H1 (cell line): ENCODE data around the gene OSBPL6. TPM values are rescaled to one million over a fixed set of nuclear protein-coding genes. Genes with fewer than 3 reads are reported as not detected.

Source experiments
- CTCF ChIA-PET: fragments of 300-600 bp; sonication (Branson Sonifier 250); formaldehyde crosslinking; loops from one replicate; lab custom pipeline; 2021; ENCODE audit not compliant: partially characterized antibody; lab: Charles Lee
- POLR2A ChIA-PET: fragments of 300-600 bp; sonication (Branson Sonifier 250); formaldehyde crosslinking; loops from one replicate; lab custom pipeline; 2021; ENCODE audit warnings: inconsistent platforms; ENCODE audit not compliant: partially characterized antibody; lab: Charles Lee
- DNase-seq, 2 experiments: peaks; one replicate each; pipeline versions ENCODE4 v3.0.0 to v3.0.0-alpha.2; 2010 to 2022; ENCODE audit warnings: low spot score in 2 of 2, low read depth in 1 of 2, mixed read lengths in 1 of 2
- FAIRE-seq: peaks from 2 replicates; lab custom pipeline; 2011; peaks lifted over from hg19 to GRCh38; lab: Jason Lieb, UNC
- H2AFZ ChIP-seq: 2 replicates; pipeline ENCODE4 v1.8.1; 2012; ENCODE audit warnings: low read length, inconsistent platforms
- H2AK5ac ChIP-seq: 2 replicates; pipeline ENCODE4 v1.6.1; 2013; ENCODE audit warnings: low read depth, low read length
- H2BK120ac ChIP-seq: replicated peaks from 2 replicates; pipeline ENCODE3; 2013; ENCODE audit warnings: low read depth, low read length, inconsistent platforms
- H2BK12ac ChIP-seq: 2 replicates; pipeline ENCODE4 v1.6.1; 2013; ENCODE audit warnings: low read depth, low read length
- H2BK15ac ChIP-seq: 2 replicates; pipeline ENCODE4 v1.6.1; 2013; ENCODE audit warnings: low read length
- H2BK20ac ChIP-seq: 2 replicates; pipeline ENCODE4 v1.6.1; 2013; ENCODE audit warnings: low read length
- H2BK5ac ChIP-seq: 2 replicates; pipeline ENCODE4 v1.6.1; 2013; ENCODE audit warnings: low read depth, low read length
- H3K14ac ChIP-seq: 2 replicates; pipeline ENCODE4 v1.6.1; 2013; ENCODE audit warnings: inconsistent platforms; ENCODE audit not compliant: insufficient read length
- H3K18ac ChIP-seq: 2 replicates; pipeline ENCODE4 v1.6.1; 2013; ENCODE audit warnings: low read length; ENCODE audit errors: extremely low read depth
- H3K23ac ChIP-seq: 2 replicates; pipeline ENCODE4 v1.6.1; 2013; ENCODE audit warnings: inconsistent platforms; ENCODE audit not compliant: insufficient read length
- H3K23me2 ChIP-seq: 2 replicates; pipeline ENCODE4 v1.6.1; 2013; ENCODE audit warnings: low read depth, low read length
- H3K27ac ChIP-seq: 2 replicates; pipeline ENCODE4 v1.6.1; 2011; ENCODE audit warnings: low read depth, low read length, inconsistent platforms
- H3K27me3 ChIP-seq, 4 experiments: replicated peaks in 1 of 4; 1 replicate in 1 of 4; 2 replicates in 3 of 4; pipeline versions ENCODE4 v1.6.1 to v1.8.1; 2011 to 2013; ENCODE audit warnings: low read length in 3 of 4, mild to moderate bottlenecking in 3 of 4, inconsistent platforms in 2 of 4, mixed read lengths in 2 of 4, moderate library complexity in 1 of 4; ENCODE audit not compliant: control insufficient read depth in 3 of 4, insufficient read depth in 3 of 4; ENCODE audit errors: extremely low read depth in 1 of 4
- H3K36me3 ChIP-seq, 4 experiments: 2 replicates each; pipeline versions ENCODE4 v1.6.1 to v1.8.1; 2011 to 2013; ENCODE audit warnings: mild to moderate bottlenecking in 4 of 4, low read length in 3 of 4, moderate library complexity in 2 of 4, control low read depth in 1 of 4, inconsistent platforms in 1 of 4; ENCODE audit not compliant: insufficient read depth in 4 of 4, control insufficient read depth in 2 of 4
- H3K4ac ChIP-seq: replicated peaks from 2 replicates; pipeline ENCODE3; 2013; ENCODE audit warnings: low read length, low read depth, mixed read lengths, inconsistent platforms; ENCODE audit not compliant: insufficient read length
- H3K4me1 ChIP-seq, 4 experiments: replicated peaks in 1 of 4; 1 replicate in 1 of 4; 2 replicates in 3 of 4; pipeline versions ENCODE4 v1.6.1 to v1.8.1; 2011 to 2013; ENCODE audit warnings: low read length in 3 of 4, inconsistent platforms in 2 of 4, mixed read lengths in 1 of 4; ENCODE audit not compliant: insufficient read depth in 4 of 4, control insufficient read depth in 3 of 4
- H3K4me2 ChIP-seq, 2 experiments: 2 replicates each; pipeline versions ENCODE4 v1.6.1 to v1.8.1; 2011 to 2013; ENCODE audit warnings: low read depth in 2 of 2, low read length in 2 of 2, control low read depth in 1 of 2, inconsistent platforms in 1 of 2, mild to moderate bottlenecking in 1 of 2; ENCODE audit not compliant: insufficient read depth in 1 of 2
- H3K4me3 ChIP-seq, 4 experiments: fragments of 200-600, 300-600 bp in 1 of 4; sonication (generic), shearing (Covaris generic), sonication (Bioruptor Twin) in 1 of 4; 2 replicates each; pipeline versions ENCODE4 v1.5.1 to v1.8.1; 2011 to 2016; ENCODE audit warnings: low read length in 4 of 4, low read depth in 3 of 4, control low read depth in 2 of 4, inconsistent platforms in 2 of 4, mild to moderate bottlenecking in 2 of 4, mixed read lengths in 1 of 4, moderate library complexity in 1 of 4; ENCODE audit not compliant: insufficient read depth in 2 of 4; ENCODE audit errors: extremely low read depth in 1 of 4
- H3K56ac ChIP-seq: replicated peaks from 2 replicates; pipeline ENCODE3; 2013; ENCODE audit warnings: low read depth, mild to moderate bottlenecking, mixed read lengths, low read length, inconsistent platforms; ENCODE audit not compliant: insufficient read length
- H3K79me1 ChIP-seq: 2 replicates; pipeline ENCODE4 v1.6.1; 2013; ENCODE audit warnings: low read depth, low read length, control low read depth
- H3K79me2 ChIP-seq, 2 experiments: 2 replicates each; pipeline versions ENCODE4 v1.6.1 to v1.8.1; 2012 to 2013; ENCODE audit warnings: low read length in 2 of 2, mild to moderate bottlenecking in 2 of 2, inconsistent platforms in 1 of 2; ENCODE audit not compliant: insufficient read depth in 2 of 2, control insufficient read depth in 1 of 2
- H3K9ac ChIP-seq, 4 experiments: replicated peaks in 1 of 4; 1 replicate in 1 of 4; 2 replicates in 3 of 4; pipeline versions ENCODE4 v1.6.1 to v1.8.1; 2011 to 2013; ENCODE audit warnings: low read depth in 3 of 4, low read length in 3 of 4, control low read depth in 2 of 4, mild to moderate bottlenecking in 2 of 4, moderate library complexity in 2 of 4, inconsistent platforms in 1 of 4; ENCODE audit errors: extremely low read depth in 1 of 4
- H3K9me3 ChIP-seq, 2 experiments: 2 replicates each; pipeline versions ENCODE4 v1.6.1 to v1.8.1; 2012 to 2013; ENCODE audit warnings: mild to moderate bottlenecking in 2 of 2, moderate library complexity in 2 of 2, control low read depth in 1 of 2, inconsistent platforms in 1 of 2, low read depth in 1 of 2, low read length in 1 of 2, mixed read lengths in 1 of 2; ENCODE audit not compliant: insufficient read depth in 2 of 2
- H4K20me1 ChIP-seq, 2 experiments: replicated peaks in 1 of 2; 2 replicates each; pipeline versions ENCODE3 to v1.8.1; 2011 to 2013; ENCODE audit warnings: inconsistent platforms in 2 of 2, low read length in 2 of 2, mild to moderate bottlenecking in 1 of 2; ENCODE audit not compliant: insufficient read depth in 2 of 2, control insufficient read depth in 1 of 2
- H4K5ac ChIP-seq: 2 replicates; pipeline ENCODE4 v1.6.1; 2013; ENCODE audit warnings: low read length, low read depth, mixed read lengths, inconsistent platforms; ENCODE audit not compliant: insufficient read length
- H4K8ac ChIP-seq: 2 replicates; pipeline ENCODE4 v1.8.0; 2013; ENCODE audit warnings: mild to moderate bottlenecking, moderate library complexity, low read length, inconsistent platforms; ENCODE audit not compliant: insufficient read depth; ENCODE audit errors: extremely low read depth
- H4K91ac ChIP-seq: replicated peaks from 2 replicates; pipeline ENCODE3; 2013; ENCODE audit warnings: low read length, mixed read lengths, inconsistent platforms; ENCODE audit not compliant: insufficient read length
- BRCA1 ChIP-seq: IDR thresholded peaks from 2 replicates; pipeline ENCODE4 v1.6.1; 2012; ENCODE audit warnings: low read depth, low read length, improper control_type of control experiment
- HDAC2 ChIP-seq, 2 experiments: fragments of 300-600 bp in 1 of 2; sonication (generic) in 1 of 2; IDR thresholded peaks; 2 replicates each; pipeline ENCODE4 v1.6.1; 2011 to 2012; ENCODE audit warnings: low read depth in 2 of 2, low read length in 2 of 2, mild to moderate bottlenecking in 2 of 2, moderate library complexity in 2 of 2, borderline replicate concordance in 1 of 2, inconsistent platforms in 1 of 2
- KDM5A ChIP-seq: fragments of 200-600 bp; IDR thresholded peaks from 2 replicates; pipeline ENCODE4 v1.7.1; 2012; ENCODE audit warnings: mild to moderate bottlenecking, low read length, inconsistent platforms, mixed read lengths
- NRF1 ChIP-seq: IDR thresholded peaks from 2 replicates; pipeline ENCODE4 v1.6.1; 2011; ENCODE audit warnings: mild to moderate bottlenecking, low read depth, low read length, improper control_type of control experiment
- PHF8 ChIP-seq: fragments of 200-600 bp; sonication (generic); conservative IDR thresholded peaks from 2 replicates; pipeline ENCODE4 v1.7.1; 2012; ENCODE audit warnings: low read depth, mild to moderate bottlenecking, inconsistent platforms, low read length, moderate library complexity
- POU5F1 ChIP-seq: IDR thresholded peaks from 2 replicates; pipeline ENCODE4 v1.6.1; 2011; ENCODE audit warnings: low read depth, mild to moderate bottlenecking, low read length, moderate library complexity
- RBBP5 ChIP-seq: IDR thresholded peaks from 2 replicates; pipeline ENCODE4 v1.7.1; 2012; ENCODE audit warnings: low read depth, mild to moderate bottlenecking, inconsistent platforms, low read length, moderate library complexity, borderline replicate concordance
- SIRT6 ChIP-seq: IDR thresholded peaks from one replicate; pipeline ENCODE4 v1.7.1; 2012; ENCODE audit warnings: low read length, inconsistent platforms
- SP1 ChIP-seq: IDR thresholded peaks from 2 replicates; pipeline ENCODE4 v1.6.1; 2011; ENCODE audit warnings: low read depth, low read length
- SP2 ChIP-seq: IDR thresholded peaks from 2 replicates; pipeline ENCODE4 v1.6.1; 2012; ENCODE audit warnings: mild to moderate bottlenecking, low read length, inconsistent platforms
- SUZ12 ChIP-seq: fragments of 200-600 bp; sonication (generic); IDR thresholded peaks from 2 replicates; pipeline ENCODE4 v1.6.1; 2012; ENCODE audit warnings: mild to moderate bottlenecking, inconsistent platforms, low read length, moderate library complexity, mixed read lengths
- TAF7 ChIP-seq: optimal IDR thresholded peaks from 2 replicates; pipeline ENCODE3; 2011; ENCODE audit warnings: low read depth, mild to moderate bottlenecking, inconsistent platforms, low read length, moderate library complexity, borderline replicate concordance
- WGBS, 2 experiments: shearing (Covaris generic) in 1 of 2; methylation state at CpG; one replicate each; pipeline versions ENCODE4 v1.1.6 to v1.1.7; 2013 to 2015; ENCODE audit warnings: low lambda C conversion rate in 2 of 2, mixed read lengths in 2 of 2, inconsistent platforms in 1 of 2, low coverage in 1 of 2, missing lambda C conversion rate in 1 of 2; ENCODE audit not compliant: insufficient replicate concordance in 2 of 2, insufficient coverage in 1 of 2, insufficient read length in 1 of 2; ENCODE audit errors: extremely low coverage in 1 of 2, missing lambda C conversion rate in 1 of 2; 5-methylcytosine and 5-hydroxymethylcytosine counted together
- polyA plus RNA-seq, 7 experiments: library from polyadenylated mRNA; depleted of rRNA in 3 of 7; stranded (reverse) in 5 of 7; unstranded in 2 of 7; fragments of >200 nt in 5 of 7; fragments of 200-250 nt in 2 of 7; gene quantifications; 1 replicate in 5 of 7; 2 replicates in 1 of 7; 4 replicates in 1 of 7; pipeline versions ENCODE4 v1.2.1 to v1.2.3, GENCODE V29; 2011 to 2013; ENCODE audit warnings: missing spikeins in 2 of 7, mixed read lengths in 2 of 7
- total RNA-seq: library from RNA; stranded (reverse); fragmentation: NEBNext Ultra II Directional; extraction: Animal tissue kit (Norgen Biotek cat#: 25700); gene quantifications from 2 replicates; pipeline ENCODE4 v1.2.1, GENCODE V29; 2021
- TF ChIP-seq, protein P1 (sequence below): IDR thresholded peaks from 2 replicates; pipeline ENCODE4 v1.6.1; 2011; ENCODE audit warnings: low read length, improper control_type of control experiment

Gene OSBPL6
- total and polyA plus RNA-seq, 2 of the 8 experiments (the other 6 are each of a cell fraction or from before 2014, with no cell fraction given) = 1.7 to 5.6 TPM

DNA sequence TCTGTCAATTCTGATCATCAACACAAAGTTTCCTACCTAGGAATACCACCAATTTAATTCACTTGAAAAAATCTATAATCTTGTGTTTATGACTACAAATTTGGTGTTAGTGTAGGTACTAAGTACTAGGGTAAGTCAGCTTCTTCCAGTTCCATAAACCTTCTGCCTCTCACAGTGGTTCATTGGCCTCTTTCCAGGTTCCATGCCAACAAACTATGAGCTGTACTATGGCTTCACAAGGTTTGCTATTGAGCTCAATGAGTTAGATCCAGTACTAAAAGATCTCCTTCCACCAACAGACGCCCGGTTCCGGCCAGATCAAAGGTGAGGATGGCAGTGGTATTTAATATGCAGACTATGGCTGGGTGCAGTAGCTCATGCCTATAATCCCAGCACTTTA lies 197.9 kb downstream of the OSBPL6 start:
- H3K14ac ChIP-seq = no peak overlapping the region
- H3K4me2 ChIP-seq = no peak overlapping the region
- no peak overlapping the region for H3K9ac ChIP-seq
- no peak overlapping the region for H4K91ac ChIP-seq
- FAIRE-seq = no peak
- no peak overlapping the region for H3K4ac ChIP-seq
- H3K9me3 ChIP-seq = no peaks in the 10 kb centered on the region
- H4K5ac ChIP-seq = no peak overlapping the region
- no peak overlapping the region for H2BK5ac ChIP-seq
- H3K36me3 ChIP-seq = no peaks in the 10 kb centered on the region
- no peak overlapping the region for H4K8ac ChIP-seq
- no peak overlapping the region for H2BK120ac ChIP-seq
- no peak overlapping the region for H3K23ac ChIP-seq
- H3K56ac ChIP-seq = no peak overlapping the region
- no peak overlapping the region for H3K27ac ChIP-seq
- no peak overlapping the region for H3K18ac ChIP-seq
- no peaks in the 10 kb centered on the region for H4K20me1 ChIP-seq
- H3K4me3 ChIP-seq = no peak overlapping the region
- no peak overlapping the region for H2AFZ ChIP-seq
- POLR2A ChIA-PET = interaction anchor here (0.7 kb wide), 2 partner anchors 7 to 59 kb away, joined by 3 read pairs; partner anchors contain the start of gene PRKRA
- no peak overlapping the region for H2AK5ac ChIP-seq
- H3K4me1 ChIP-seq = no peaks in the 10 kb centered on the region
- H3K79me1 ChIP-seq = no peaks in the 10 kb centered on the region
- H2BK15ac ChIP-seq = no peak overlapping the region
- DNase-seq = no peak
- 81% methylated on average over 3 of the region's 3 CpGs; no CpG with 5 or more reads in 1 of the 2 experiments for WGBS, 2 experiments
- no peak overlapping the region for H2BK12ac ChIP-seq
- CTCF ChIA-PET = interaction anchor here (0.6 to 6.5 kb wide), 14 partner anchors 9 to 292 kb away, joined by 3 to 44 read pairs (median 4); no protein-coding TSS in a partner anchor
- no peaks in the 10 kb centered on the region for H3K23me2 ChIP-seq
- no peaks in the 10 kb centered on the region for H3K79me2 ChIP-seq
- H2BK20ac ChIP-seq = no peak overlapping the region
- no peaks in the 10 kb centered on the region for H3K27me3 ChIP-seq
- no peak for TF ChIP-seq BRCA1
- TF ChIP-seq PHF8 = no peak
- TF ChIP-seq SP1 = no peak
- no peak for TF ChIP-seq SP2
- TF ChIP-seq TAF7 = no peak
- no peak for TF ChIP-seq KDM5A
- TF ChIP-seq, protein P1, sequence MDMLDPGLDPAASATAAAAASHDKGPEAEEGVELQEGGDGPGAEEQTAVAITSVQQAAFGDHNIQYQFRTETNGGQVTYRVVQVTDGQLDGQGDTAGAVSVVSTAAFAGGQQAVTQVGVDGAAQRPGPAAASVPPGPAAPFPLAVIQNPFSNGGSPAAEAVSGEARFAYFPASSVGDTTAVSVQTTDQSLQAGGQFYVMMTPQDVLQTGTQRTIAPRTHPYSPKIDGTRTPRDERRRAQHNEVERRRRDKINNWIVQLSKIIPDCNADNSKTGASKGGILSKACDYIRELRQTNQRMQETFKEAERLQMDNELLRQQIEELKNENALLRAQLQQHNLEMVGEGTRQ = no peak
- no peak for TF ChIP-seq SUZ12
- TF ChIP-seq NRF1 = no peak
- no peak for TF ChIP-seq SIRT6
- TF ChIP-seq RBBP5 = no peak
- no peak for TF ChIP-seq POU5F1
- no peak for TF ChIP-seq HDAC2 (IDR thresholded peaks at IDR 0.05; ENCODE audit: borderline replicate concordance in 1 of 2, low read depth in 2 of 2, low read length in 2 of 2)
